ENCODE data around the gene BBS7. TPM values are rescaled to one million over a fixed set of nuclear protein-coding genes. Genes with fewer than 3 reads are reported as not detected.

The BBS7 gene
- total and polyA plus RNA-seq, 2 experiments from 2014 or later: 9.5 to 11.9 TPM

DNA sequence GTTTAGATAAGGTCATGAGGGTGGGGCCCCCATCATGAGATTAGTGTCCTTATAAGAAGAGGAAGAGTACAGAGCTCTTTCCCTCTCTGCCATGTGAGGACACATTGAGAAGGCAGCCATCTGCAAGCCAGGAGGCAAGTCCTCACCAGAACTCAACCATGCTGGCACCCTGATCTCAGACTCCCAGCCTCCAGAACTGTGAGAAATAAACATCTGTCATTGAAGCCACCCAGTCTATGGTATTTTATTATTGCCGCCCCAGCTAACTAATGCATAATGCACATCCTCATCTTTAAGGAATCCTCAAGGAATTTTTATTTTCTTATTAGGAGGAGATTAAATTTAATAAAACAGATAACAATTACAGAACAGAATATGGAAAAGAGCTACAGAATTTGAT lies 85.9 kb downstream of the BBS7 start:
- H3K4me3 ChIP-seq: no peak overlapping the region
- TF ChIP-seq EZH2phosphoT487 (IDR thresholded peaks at IDR 0.05; ENCODE audit: low read depth, severe bottlenecking, unreplicated experiment) (no peak), EZH2 (IDR thresholded peaks at IDR 0.05; ENCODE audit: borderline replicate concordance) (no peak)
- TF ChIP-seq, protein P1, sequence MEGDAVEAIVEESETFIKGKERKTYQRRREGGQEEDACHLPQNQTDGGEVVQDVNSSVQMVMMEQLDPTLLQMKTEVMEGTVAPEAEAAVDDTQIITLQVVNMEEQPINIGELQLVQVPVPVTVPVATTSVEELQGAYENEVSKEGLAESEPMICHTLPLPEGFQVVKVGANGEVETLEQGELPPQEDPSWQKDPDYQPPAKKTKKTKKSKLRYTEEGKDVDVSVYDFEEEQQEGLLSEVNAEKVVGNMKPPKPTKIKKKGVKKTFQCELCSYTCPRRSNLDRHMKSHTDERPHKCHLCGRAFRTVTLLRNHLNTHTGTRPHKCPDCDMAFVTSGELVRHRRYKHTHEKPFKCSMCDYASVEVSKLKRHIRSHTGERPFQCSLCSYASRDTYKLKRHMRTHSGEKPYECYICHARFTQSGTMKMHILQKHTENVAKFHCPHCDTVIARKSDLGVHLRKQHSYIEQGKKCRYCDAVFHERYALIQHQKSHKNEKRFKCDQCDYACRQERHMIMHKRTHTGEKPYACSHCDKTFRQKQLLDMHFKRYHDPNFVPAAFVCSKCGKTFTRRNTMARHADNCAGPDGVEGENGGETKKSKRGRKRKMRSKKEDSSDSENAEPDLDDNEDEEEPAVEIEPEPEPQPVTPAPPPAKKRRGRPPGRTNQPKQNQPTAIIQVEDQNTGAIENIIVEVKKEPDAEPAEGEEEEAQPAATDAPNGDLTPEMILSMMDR (IDR thresholded peaks at IDR 0.05; ENCODE audit: poor library complexity): no peak
- H2AFZ ChIP-seq: no peak overlapping the region
- no peaks in the 10 kb centered on the region for H3K9me2 ChIP-seq (replicated peaks; ENCODE audit: insufficient read depth)
- WGBS (ENCODE audit: low lambda C conversion rate, missing lambda C conversion rate): 100% methylated on average over 1 of the region's 1 CpG
- no peaks in the 10 kb centered on the region for H3K79me2 ChIP-seq
- no peaks in the 10 kb centered on the region for H3K4me1 ChIP-seq (ENCODE audit: insufficient read depth)
- H4K20me1 ChIP-seq (ENCODE audit: insufficient read depth, poor library complexity, severe bottlenecking): no peaks in the 10 kb centered on the region
- no peaks in the 10 kb centered on the region for H3K9me3 ChIP-seq (ENCODE audit: low read depth)
- DNase-seq (ENCODE audit: low spot score): no peak
- H3K4me2 ChIP-seq: no peak overlapping the region
- no peak overlapping the region for H3K27ac ChIP-seq
- H3K36me3 ChIP-seq (replicated peaks; ENCODE audit: insufficient read depth, low read depth): no peaks in the 10 kb centered on the region
- H3K27me3 ChIP-seq: peaks cover 2% of the 10 kb centered on the region

DNA sequence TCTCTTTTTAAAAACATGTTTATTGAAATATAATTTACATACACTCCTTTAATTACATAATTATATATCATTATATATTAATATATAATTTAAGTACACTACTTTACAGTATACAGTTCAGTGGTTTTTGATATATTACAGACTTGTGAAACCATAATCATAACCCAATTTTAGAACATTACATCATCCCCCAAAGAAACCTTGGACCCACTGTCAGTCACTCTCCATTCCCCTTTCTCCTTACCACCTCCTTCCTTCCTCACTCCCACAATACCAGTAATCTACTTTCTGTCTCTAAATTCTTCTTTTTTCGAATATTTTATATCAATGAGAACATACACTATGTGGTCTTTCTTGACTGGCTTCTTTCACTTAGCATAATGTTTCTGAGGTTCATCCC lies 87.1 kb downstream of the BBS7 start:
- Histone ChIP-seq H3K4me2 (no peak overlapping the region), H3K27me3 (peaks cover 2% of the 10 kb centered on the region), H4K20me1 (ENCODE audit: insufficient read depth, poor library complexity, severe bottlenecking) (no peaks in the 10 kb centered on the region), H3K79me2 (no peaks in the 10 kb centered on the region), H3K27ac (no peak overlapping the region), H3K4me3 (no peak overlapping the region), H3K36me3 (replicated peaks; ENCODE audit: insufficient read depth, low read depth) (no peaks in the 10 kb centered on the region), H3K9me2 (replicated peaks; ENCODE audit: insufficient read depth) (no peaks in the 10 kb centered on the region), H2AFZ (no peak overlapping the region), H3K4me1 (ENCODE audit: insufficient read depth) (no peaks in the 10 kb centered on the region), H3K9me3 (ENCODE audit: low read depth) (no peaks in the 10 kb centered on the region)
- TF ChIP-seq, protein P1 (IDR thresholded peaks at IDR 0.05; ENCODE audit: poor library complexity): no peak
- TF ChIP-seq EZH2 (IDR thresholded peaks at IDR 0.05; ENCODE audit: borderline replicate concordance): no peak
- TF ChIP-seq EZH2phosphoT487 (IDR thresholded peaks at IDR 0.05; ENCODE audit: low read depth, severe bottlenecking, unreplicated experiment): no peak
- no peak for DNase-seq (ENCODE audit: low spot score)
- WGBS (ENCODE audit: low lambda C conversion rate, missing lambda C conversion rate): 81% methylated on average over 1 of the region's 1 CpG

DNA sequence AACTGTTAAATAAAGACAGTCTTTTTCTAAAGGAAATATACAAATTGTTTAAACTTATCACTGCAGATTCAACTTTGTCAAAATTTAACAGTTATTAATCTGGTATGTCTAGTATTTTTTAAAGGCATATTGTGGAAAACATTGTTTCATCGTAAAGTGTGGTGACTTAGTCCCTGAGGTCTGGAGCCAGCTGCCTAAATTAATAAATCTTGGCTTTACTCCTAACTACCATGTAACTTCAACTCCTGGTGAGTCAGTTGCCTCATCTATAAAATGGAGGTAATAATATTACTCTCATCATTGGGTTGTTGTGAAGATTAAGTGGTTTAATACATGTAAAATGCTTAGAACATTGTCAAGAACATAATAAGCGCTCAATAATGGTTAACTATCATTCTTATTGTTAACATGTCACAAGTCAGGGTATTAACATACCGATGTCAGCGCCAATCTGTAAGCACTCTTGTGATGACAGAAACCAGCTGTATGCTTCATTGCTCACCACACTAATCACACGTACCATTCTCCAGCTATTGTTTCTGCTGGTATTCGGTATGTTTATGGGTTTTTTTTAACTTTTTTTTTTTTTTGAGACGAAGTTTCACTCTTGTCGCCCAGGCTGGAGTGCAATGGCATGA lies 91.2 kb downstream of the BBS7 start:
- TF ChIP-seq EZH2 (IDR thresholded peaks at IDR 0.05; ENCODE audit: borderline replicate concordance) (no peak), EZH2phosphoT487 (IDR thresholded peaks at IDR 0.05; ENCODE audit: low read depth, severe bottlenecking, unreplicated experiment) (no peak)
- TF ChIP-seq, protein P1 (IDR thresholded peaks at IDR 0.05; ENCODE audit: poor library complexity): no peak
- 74% methylated on average over 8 of the region's 8 CpGs for WGBS (ENCODE audit: low lambda C conversion rate, missing lambda C conversion rate)
- no peak overlapping the region for H3K4me2 ChIP-seq

More for the DNA sequence above, 91.2 kb downstream of the BBS7 start:
- Histone ChIP-seq H2AFZ (no peak overlapping the region), H3K36me3 (replicated peaks; ENCODE audit: insufficient read depth, low read depth) (no peaks in the 10 kb centered on the region), H3K9me3 (ENCODE audit: low read depth) (no peaks in the 10 kb centered on the region), H3K27ac (no peak overlapping the region), H3K79me2 (no peaks in the 10 kb centered on the region), H3K9me2 (replicated peaks; ENCODE audit: insufficient read depth) (no peaks in the 10 kb centered on the region), H3K4me1 (ENCODE audit: insufficient read depth) (no peaks in the 10 kb centered on the region), H3K27me3 (peaks cover 2% of the 10 kb centered on the region), H4K20me1 (ENCODE audit: insufficient read depth, poor library complexity, severe bottlenecking) (no peaks in the 10 kb centered on the region), H3K4me3 (no peak overlapping the region)
- DNase-seq (ENCODE audit: low spot score): no peak

Data from hepatocyte (in vitro differentiated cells).